CD8-positive, alpha-beta memory T cell (primary cell): ENCODE measurements around the gene SH3TC2. TPM values are rescaled to one million over a fixed set of nuclear protein-coding genes. Genes with fewer than 3 reads are reported as not detected.

Experiments
- CTCF ChIA-PET: fragments of 350-600 bp; sonication (Branson Sonifier 250); formaldehyde crosslinking; loops from one replicate; lab custom pipeline; 2021; ENCODE audit warnings: antibody characterized with exemption; lab: Charles Lee
- POLR2A ChIA-PET: fragments of 350-600 bp; sonication (Branson Sonifier 250); formaldehyde crosslinking; loops from one replicate; lab custom pipeline; 2021; ENCODE audit warnings: antibody characterized with exemption; lab: Charles Lee
- DNase-seq, 5 donors: peaks; one replicate each; pipeline versions ENCODE4 v3.0.0 to v3.0.0-alpha.2; 2020 to 2022; ENCODE audit warnings: mixed read lengths in 1 of 5
- H3K27ac ChIP-seq: one replicate; pipeline ENCODE4 v1.7.0; 2013; ENCODE audit warnings: low read depth, mild to moderate bottlenecking, low read length, moderate library complexity
- H3K27me3 ChIP-seq: 2 replicates; pipeline ENCODE4 v1.7.0; 2013; ENCODE audit warnings: low read length, mild to moderate bottlenecking; ENCODE audit not compliant: insufficient read depth, poor library complexity, severe bottlenecking
- H3K36me3 ChIP-seq: 2 replicates; pipeline ENCODE4 v1.7.0; 2013; ENCODE audit warnings: mild to moderate bottlenecking, low read length, moderate library complexity; ENCODE audit not compliant: insufficient read depth
- H3K4me1 ChIP-seq: 2 replicates; pipeline ENCODE4 v1.7.0; 2013; ENCODE audit warnings: mild to moderate bottlenecking, low read length, moderate library complexity; ENCODE audit not compliant: insufficient read depth
- H3K4me3 ChIP-seq: 2 replicates; pipeline ENCODE4 v1.7.0; 2013; ENCODE audit warnings: mild to moderate bottlenecking, low read length
- H3K9me3 ChIP-seq: 2 replicates; pipeline ENCODE4 v1.7.0; 2013; ENCODE audit warnings: mild to moderate bottlenecking, low read length
- H3K27ac Mint-ChIP-seq, 8 donors: one replicate each; pipeline ENCODE4 v1.8.0; 2020 to 2021; ENCODE audit warnings: mixed read lengths in 8 of 8, mild to moderate bottlenecking in 6 of 8, inconsistent platforms in 3 of 8, moderate library complexity in 3 of 8
- H3K27me3 Mint-ChIP-seq, 2 donors: one replicate each; pipeline ENCODE4 v1.8.0; 2020 to 2021; ENCODE audit warnings: mixed read lengths in 2 of 2, mild to moderate bottlenecking in 1 of 2, moderate library complexity in 1 of 2
- H3K36me3 Mint-ChIP-seq, 3 donors: one replicate each; pipeline ENCODE4 v1.8.0; 2020 to 2021; ENCODE audit warnings: mixed read lengths in 3 of 3, inconsistent platforms in 1 of 3, mild to moderate bottlenecking in 1 of 3
- H3K4me1 Mint-ChIP-seq, 3 donors: one replicate each; pipeline ENCODE4 v1.8.0; 2020 to 2021; ENCODE audit warnings: mixed read lengths in 3 of 3, inconsistent platforms in 1 of 3, mild to moderate bottlenecking in 1 of 3
- H3K4me3 Mint-ChIP-seq, 7 donors: one replicate each; pipeline ENCODE4 v1.8.0; 2020 to 2021; ENCODE audit warnings: mixed read lengths in 7 of 7, mild to moderate bottlenecking in 6 of 7, moderate library complexity in 4 of 7, inconsistent platforms in 2 of 7
- H3K9me3 Mint-ChIP-seq, 5 donors: one replicate each; pipeline ENCODE4 v1.8.0; 2020 to 2022; ENCODE audit warnings: mixed read lengths in 5 of 5, mild to moderate bottlenecking in 3 of 5, moderate library complexity in 2 of 5, inconsistent platforms in 1 of 5
- polyA plus RNA-seq: library from polyadenylated mRNA; unstranded; fragments of 300-500 nt; fragmentation: Illumina TruSeq; gene quantifications from one replicate; pipeline ENCODE4 v1.2.3, GENCODE V29; 2021
- total RNA-seq, 2 experiments: library from RNA; stranded (reverse); gene quantifications; one replicate each; pipeline ENCODE4 v1.2.3, GENCODE V29; 2021

SH3TC2 gene
- total and polyA plus RNA-seq, 3 experiments from 2014 or later = not detected

- Mint-ChIP-seq H3K36me3 (peaks cover 0 to 5% (median 0%) of the 10 kb centered on the region in 3 donors), H3K27ac (no peak overlapping the region), H3K9me3 (no peaks in the 10 kb centered on the region), H3K4me3 (no peak overlapping the region), H3K27me3 (peaks cover 2 to 16% of the 10 kb centered on the region in 2 donors), H3K4me1 (no peaks in the 10 kb centered on the region)
- no peaks in the 10 kb centered on the region for H3K9me3 ChIP-seq
- DNase-seq = no peak
- no peaks in the 10 kb centered on the region for H3K27me3 ChIP-seq
- POLR2A ChIA-PET = no interaction called here
- H3K4me3 ChIP-seq = no peak overlapping the region
- H3K4me1 ChIP-seq = no peaks in the 10 kb centered on the region
- CTCF ChIA-PET = interaction anchor here (1.3 kb wide), 1 partner anchor 16 kb away, joined by 3 read pairs; no protein-coding TSS in a partner anchor
- H3K36me3 ChIP-seq = no peaks in the 10 kb centered on the region
- H3K27ac ChIP-seq = no peak overlapping the region
These were observed 48.3 kb downstream of the SH3TC2 start for GRCh38 chr5:149014571-149015031.

- Histone ChIP-seq H3K27ac (no peak overlapping the region), H3K27me3 (no peaks in the 10 kb centered on the region), H3K36me3 (no peaks in the 10 kb centered on the region), H3K9me3 (no peaks in the 10 kb centered on the region), H3K4me1 (no peaks in the 10 kb centered on the region), H3K4me3 (no peak overlapping the region)
- Mint-ChIP-seq H3K9me3 (no peaks in the 10 kb centered on the region), H3K27me3 (peaks cover 0 to 8% of the 10 kb centered on the region in 2 donors), H3K36me3 (peaks cover 0 to 3% (median 0%) of the 10 kb centered on the region in 3 donors), H3K4me1 (no peaks in the 10 kb centered on the region), H3K27ac (no peak overlapping the region), H3K4me3 (no peak overlapping the region)
- POLR2A ChIA-PET = no interaction called here
- CTCF ChIA-PET = interaction anchor here (1.3 kb wide), 1 partner anchor 15 kb away, joined by 3 read pairs; no protein-coding TSS in a partner anchor
- DNase-seq = no peak
These were observed 49.1 kb downstream of the SH3TC2 start for GRCh38 chr5:149013796-149014195.

GRCh38 chr5:149012350-149012749 is 50.5 kb downstream of the SH3TC2 start:
- Histone ChIP-seq H3K27me3 (no peaks in the 10 kb centered on the region), H3K9me3 (no peaks in the 10 kb centered on the region), H3K4me1 (no peaks in the 10 kb centered on the region), H3K4me3 (no peak overlapping the region), H3K27ac (no peak overlapping the region), H3K36me3 (no peaks in the 10 kb centered on the region)
- no peaks in the 10 kb centered on the region for H3K9me3 Mint-ChIP-seq
- H3K4me1 Mint-ChIP-seq = no peaks in the 10 kb centered on the region
- ChIA-PET CTCF (interaction anchor here (0.9 to 1.1 kb wide), 3 partner anchors 13 to 281 kb away, joined by 3 read pairs; no protein-coding TSS in a partner anchor), POLR2A (no interaction called here)
- no peak overlapping the region for H3K27ac Mint-ChIP-seq
- no peak for DNase-seq
- H3K4me3 Mint-ChIP-seq = no peak overlapping the region
- H3K27me3 Mint-ChIP-seq = peaks cover 0 to 4% of the 10 kb centered on the region in 2 donors
- H3K36me3 Mint-ChIP-seq = no peaks in the 10 kb centered on the region

GRCh38 chr5:149011728-149012127 is 51.1 kb downstream of the SH3TC2 start:
- H3K36me3 Mint-ChIP-seq = no peaks in the 10 kb centered on the region
- Histone ChIP-seq H3K27me3 (no peaks in the 10 kb centered on the region), H3K9me3 (no peaks in the 10 kb centered on the region), H3K4me1 (no peaks in the 10 kb centered on the region), H3K4me3 (no peak overlapping the region), H3K27ac (no peak overlapping the region), H3K36me3 (no peaks in the 10 kb centered on the region)
- CTCF ChIA-PET = interaction anchor here (0.9 to 1.1 kb wide), 3 partner anchors 14 to 281 kb away, joined by 3 read pairs; no protein-coding TSS in a partner anchor
- H3K27ac Mint-ChIP-seq = no peak overlapping the region
- peaks cover 0 to 7% of the 10 kb centered on the region in 2 donors for H3K27me3 Mint-ChIP-seq
- no peaks in the 10 kb centered on the region for H3K4me1 Mint-ChIP-seq
- DNase-seq = no peak
- H3K4me3 Mint-ChIP-seq = no peak overlapping the region
- no peaks in the 10 kb centered on the region for H3K9me3 Mint-ChIP-seq
- POLR2A ChIA-PET = no interaction called here

- Mint-ChIP-seq H3K36me3 (no peaks in the 10 kb centered on the region), H3K4me1 (no peaks in the 10 kb centered on the region), H3K9me3 (no peaks in the 10 kb centered on the region), H3K4me3 (no peak overlapping the region), H3K27me3 (peaks cover 0 to 7% of the 10 kb centered on the region in 2 donors), H3K27ac (no peak overlapping the region)
- DNase-seq = no peak
- Histone ChIP-seq H3K36me3 (no peaks in the 10 kb centered on the region), H3K9me3 (no peaks in the 10 kb centered on the region), H3K27ac (no peak overlapping the region), H3K4me1 (no peaks in the 10 kb centered on the region), H3K4me3 (no peak overlapping the region), H3K27me3 (no peaks in the 10 kb centered on the region)
- ChIA-PET CTCF (no interaction called here), POLR2A (no interaction called here)
These were observed 51.8 kb downstream of the SH3TC2 start for GRCh38 chr5:149011084-149011483.

GRCh38 chr5:149007174-149007573 is 55.7 kb downstream of the SH3TC2 start:
- Histone ChIP-seq H3K9me3 (no peaks in the 10 kb centered on the region), H3K4me1 (no peaks in the 10 kb centered on the region), H3K27ac (no peak overlapping the region), H3K36me3 (no peaks in the 10 kb centered on the region), H3K27me3 (no peaks in the 10 kb centered on the region), H3K4me3 (no peak overlapping the region)
- Mint-ChIP-seq H3K9me3 (no peaks in the 10 kb centered on the region), H3K4me1 (no peaks in the 10 kb centered on the region), H3K4me3 (no peak overlapping the region), H3K27ac (peak overlapping the region in 1 of 8 donors; percentile 56), H3K27me3 (peaks cover 2 to 17% of the 10 kb centered on the region in 2 donors), H3K36me3 (no peaks in the 10 kb centered on the region)
- DNase-seq = no peak
- CTCF ChIA-PET = interaction anchor here (0.7 to 2.9 kb wide), 7 partner anchors 9 to 276 kb away, joined by 3 to 9 read pairs (median 6); no protein-coding TSS in a partner anchor
- POLR2A ChIA-PET = no interaction called here

- Histone ChIP-seq H3K27me3 (no peaks in the 10 kb centered on the region), H3K9me3 (no peaks in the 10 kb centered on the region), H3K27ac (no peak overlapping the region), H3K36me3 (no peaks in the 10 kb centered on the region), H3K4me1 (no peaks in the 10 kb centered on the region), H3K4me3 (no peak overlapping the region)
- Mint-ChIP-seq H3K27ac (no peak overlapping the region), H3K9me3 (no peaks in the 10 kb centered on the region), H3K4me3 (no peak overlapping the region), H3K4me1 (no peaks in the 10 kb centered on the region), H3K36me3 (no peaks in the 10 kb centered on the region), H3K27me3 (peaks cover 4 to 20% of the 10 kb centered on the region in 2 donors)
- ChIA-PET POLR2A (no interaction called here), CTCF (interaction anchor here (0.7 to 2.9 kb wide), 5 partner anchors 29 to 276 kb away, joined by 3 to 9 read pairs (median 8); no protein-coding TSS in a partner anchor)
- DNase-seq = no peak
These were observed 56.4 kb downstream of the SH3TC2 start for GRCh38 chr5:149006426-149006825.

GRCh38 chr5:149005077-149005892 is 57.6 kb downstream of the SH3TC2 start:
- DNase-seq = no peak
- H3K36me3 ChIP-seq = no peaks in the 10 kb centered on the region
- no peaks in the 10 kb centered on the region for H3K4me1 Mint-ChIP-seq
- peaks cover 4 to 24% of the 10 kb centered on the region in 2 donors for H3K27me3 Mint-ChIP-seq
- no peak overlapping the region for H3K4me3 ChIP-seq
- H3K4me3 Mint-ChIP-seq = no peak overlapping the region
- no peaks in the 10 kb centered on the region for H3K36me3 Mint-ChIP-seq
- H3K9me3 ChIP-seq = no peaks in the 10 kb centered on the region
- H3K9me3 Mint-ChIP-seq = no peaks in the 10 kb centered on the region
- H3K4me1 ChIP-seq = no peaks in the 10 kb centered on the region
- no peak overlapping the region for H3K27ac ChIP-seq
- H3K27me3 ChIP-seq = no peaks in the 10 kb centered on the region
- ChIA-PET POLR2A (no interaction called here), CTCF (interaction anchor here (1.3 to 2.3 kb wide), 2 partner anchors 30 to 264 kb away, joined by 3 to 7 read pairs; no protein-coding TSS in a partner anchor)
- H3K27ac Mint-ChIP-seq = peak overlapping the region in 1 of 8 donors; percentile 40
